NCI-H2029 (cell line): ENCODE measurements around the gene CEP97.
A peak's percentile ranks its signal among the peaks of the same experiment; 100 is the strongest.
"Not testable (repeated sequence)": the region's sequence is repeated elsewhere in the genome, so short reads cannot be mapped to it uniquely, and the experiment has no call there.

Experiments
- DNase-seq: peaks from one replicate; lab custom pipeline; 2025; lab: John Stamatoyannopoulos, UW

CEP97 gene

DNA sequence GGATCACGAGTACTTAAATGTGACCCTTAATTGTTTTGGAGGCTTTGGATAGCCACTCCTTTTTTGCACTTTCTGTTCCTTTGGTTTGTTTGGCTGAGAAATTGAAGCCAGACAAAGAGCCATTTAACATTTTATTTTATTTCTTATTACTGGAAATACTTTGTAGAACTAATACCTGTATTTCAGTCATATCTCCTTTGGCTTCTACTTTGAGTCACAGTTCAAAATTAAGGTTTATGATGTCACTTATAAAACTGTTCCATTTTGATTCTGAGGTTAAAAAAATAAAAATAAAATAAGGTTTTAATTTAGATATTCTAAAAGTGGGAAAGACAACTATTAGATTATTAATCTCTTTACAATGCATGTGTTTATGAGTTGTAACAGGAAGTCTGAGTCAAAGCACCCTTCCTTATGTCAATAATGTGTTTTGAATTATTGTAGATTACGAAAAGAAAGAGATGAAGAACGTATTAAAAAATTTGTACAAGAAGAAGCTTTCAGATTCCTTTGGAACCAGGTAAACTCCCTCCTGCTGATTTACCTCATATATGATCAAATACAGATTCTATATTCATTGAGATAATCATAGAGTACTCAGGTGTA is 37.7 kb downstream of the CEP97 start:
- DNase-seq = no peak

DNA sequence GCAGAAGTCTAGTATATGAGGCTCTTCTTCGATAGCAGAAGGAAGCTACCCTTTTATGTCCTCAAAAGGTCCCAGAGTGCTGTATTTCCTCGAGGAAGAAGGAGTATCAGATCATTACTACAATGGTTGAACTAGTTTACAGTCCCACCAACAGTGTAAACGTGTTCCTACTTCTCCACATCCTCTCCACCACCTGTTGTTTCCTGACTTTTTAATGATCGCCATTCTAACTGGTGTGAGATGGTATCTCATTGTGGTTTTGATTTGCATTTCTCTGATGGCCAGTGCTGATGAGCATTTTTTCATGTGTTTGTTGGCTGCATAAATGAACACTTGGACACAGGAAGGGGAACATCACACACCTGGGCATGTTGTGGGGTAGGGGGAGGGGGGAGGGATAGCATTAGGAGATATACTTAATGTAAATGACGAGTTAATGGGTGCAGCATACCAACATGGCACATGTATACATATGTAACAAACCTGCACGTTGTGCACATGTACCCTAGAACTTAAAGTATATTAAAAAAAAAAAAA is 53.4 kb downstream of the CEP97 start:
- not testable (repeated sequence) for DNase-seq

DNA sequence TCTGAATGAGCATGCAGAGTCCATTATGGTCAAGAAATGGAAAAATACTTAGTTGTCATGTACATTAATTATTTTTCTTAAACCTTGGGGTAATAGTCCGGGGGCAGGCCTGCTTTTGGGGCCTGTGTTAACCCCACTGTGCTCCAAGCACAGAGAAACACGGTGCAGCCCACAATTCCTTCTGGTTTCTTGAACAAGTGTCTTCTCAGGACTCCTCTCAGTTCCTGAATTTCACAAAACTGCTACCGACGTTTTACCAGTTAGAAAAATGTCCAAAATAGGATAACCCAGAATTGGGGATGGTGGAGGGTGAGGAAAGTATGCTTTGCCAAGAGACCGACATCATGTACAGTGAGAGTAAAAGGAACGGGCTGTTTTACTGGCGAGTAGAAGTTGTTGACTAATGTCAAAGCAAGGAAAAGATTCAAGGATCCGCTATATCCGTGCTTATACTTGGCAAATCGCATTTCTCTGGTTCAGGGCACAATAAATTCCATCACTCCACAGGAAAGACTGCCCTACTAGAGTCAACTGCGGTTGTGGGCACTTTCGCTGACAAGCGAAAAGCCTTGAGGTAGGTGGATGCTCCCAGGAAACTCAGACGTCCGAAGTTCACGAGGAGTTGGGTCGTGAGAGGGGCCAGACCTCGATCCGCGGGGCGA is 54.1 kb downstream of the CEP97 start:
- no peak for DNase-seq

DNA sequence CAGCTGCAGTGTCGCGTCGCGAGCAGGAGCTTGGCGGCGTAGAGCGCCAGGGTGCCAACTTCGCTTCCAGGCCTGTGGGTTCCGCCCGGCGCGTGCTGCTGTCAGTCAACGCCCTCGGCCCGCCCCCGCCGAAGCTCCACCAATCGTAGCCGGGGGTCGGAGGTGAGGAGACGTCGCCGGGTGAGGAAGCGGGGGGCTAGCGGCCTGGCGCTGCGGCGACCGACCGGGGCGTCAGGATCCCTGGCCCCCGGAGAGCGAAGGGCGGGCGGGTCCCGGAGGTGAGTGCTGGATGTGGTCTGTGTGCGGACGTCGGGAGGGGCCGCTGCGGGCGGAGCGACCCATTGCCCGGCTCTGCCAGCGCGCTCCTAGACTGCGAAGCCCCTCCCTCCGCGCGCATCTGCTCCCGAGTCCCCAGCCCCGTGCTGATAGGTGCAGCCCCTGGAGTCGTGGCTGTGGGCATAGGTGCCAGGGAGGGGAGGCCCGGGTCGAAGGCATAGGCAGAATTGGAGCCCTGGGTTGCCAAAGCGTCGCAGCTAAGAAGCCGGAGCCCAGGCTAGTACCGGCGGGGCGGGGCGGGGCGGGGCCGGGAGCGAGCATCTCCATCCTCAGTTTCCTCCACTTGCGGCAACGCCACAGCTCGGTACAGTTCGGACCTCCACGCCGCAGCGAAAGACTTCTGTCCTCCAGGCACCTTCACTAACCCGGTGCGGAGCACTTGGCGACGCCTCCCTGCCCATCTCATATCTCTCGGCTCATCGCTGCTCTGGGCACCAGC is 54.8 kb downstream of the CEP97 start, which contains the start of gene NXPE3:
TSS of gene NXPE3 (plus strand) at position 165 of the 775 bp plus-strand sequence. CDS start 6,386 bp downstream, outside the sequence.
- peak; percentile 68 for DNase-seq

DNA sequence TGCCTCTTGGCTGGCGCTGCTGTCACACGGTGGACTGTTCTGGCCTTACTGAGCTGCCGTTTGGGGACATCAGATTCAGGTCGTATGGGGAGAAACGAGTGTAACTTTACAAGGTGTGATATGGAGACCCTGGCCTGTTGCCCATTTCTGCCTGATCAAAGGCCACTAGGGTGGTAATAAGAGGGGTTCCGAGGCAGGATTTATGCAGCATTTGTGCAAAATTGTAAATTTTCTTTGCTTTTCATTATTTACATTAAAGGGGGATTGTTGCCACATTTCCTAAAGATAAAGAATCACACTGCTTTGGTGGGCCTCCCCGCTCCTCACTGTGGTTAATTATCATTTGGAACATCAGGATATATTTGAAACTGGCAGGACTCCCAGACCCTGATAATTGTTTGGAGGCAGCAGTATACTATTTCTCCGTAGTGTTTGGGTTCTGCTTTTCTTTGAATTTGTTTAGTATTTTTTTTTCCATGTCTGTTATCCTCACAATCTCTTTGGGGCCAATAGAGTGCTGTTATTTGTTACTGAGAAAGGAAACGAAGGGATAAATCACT is 55.5 kb downstream of the CEP97 start:
- DNase-seq = no peak

DNA sequence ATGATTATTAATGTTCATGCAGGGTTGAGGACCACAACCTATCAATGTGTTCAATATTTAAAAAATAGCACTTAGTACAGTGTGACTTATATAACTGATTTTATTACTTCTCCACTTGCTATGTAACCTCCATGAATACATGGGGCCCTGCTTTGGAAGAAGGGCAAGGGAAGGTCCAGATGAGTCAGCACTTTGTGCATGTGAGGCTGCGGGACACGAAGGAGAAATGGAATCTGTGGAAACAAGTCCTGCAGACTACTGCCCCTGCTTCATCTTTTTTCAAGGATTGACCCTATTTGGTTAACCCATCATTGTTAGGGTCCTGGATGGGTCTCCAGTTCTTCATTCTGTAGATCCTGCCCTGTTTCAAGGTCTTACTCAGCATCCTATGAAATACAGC is 56.2 kb downstream of the CEP97 start:
- DNase-seq = no peak

DNA sequence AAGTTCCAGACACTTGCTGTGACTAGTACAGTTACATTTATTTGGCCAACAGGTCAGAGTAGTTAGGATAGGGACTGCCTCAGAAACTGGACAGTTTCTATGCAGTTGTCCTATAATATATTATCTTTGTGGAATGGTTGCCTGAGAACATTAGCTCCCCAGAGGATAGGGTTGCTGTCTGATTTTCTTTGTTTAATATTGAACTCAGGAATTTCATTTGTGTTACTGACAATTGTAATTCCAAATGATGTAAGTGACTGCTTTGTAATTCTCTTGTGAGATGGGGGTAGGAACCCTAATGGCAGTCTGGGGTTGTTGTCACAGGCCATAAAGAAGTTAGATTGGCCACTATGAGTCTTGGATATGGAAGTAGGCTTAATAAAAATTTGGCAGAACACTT is 56.8 kb downstream of the CEP97 start:
- no peak for DNase-seq

DNA sequence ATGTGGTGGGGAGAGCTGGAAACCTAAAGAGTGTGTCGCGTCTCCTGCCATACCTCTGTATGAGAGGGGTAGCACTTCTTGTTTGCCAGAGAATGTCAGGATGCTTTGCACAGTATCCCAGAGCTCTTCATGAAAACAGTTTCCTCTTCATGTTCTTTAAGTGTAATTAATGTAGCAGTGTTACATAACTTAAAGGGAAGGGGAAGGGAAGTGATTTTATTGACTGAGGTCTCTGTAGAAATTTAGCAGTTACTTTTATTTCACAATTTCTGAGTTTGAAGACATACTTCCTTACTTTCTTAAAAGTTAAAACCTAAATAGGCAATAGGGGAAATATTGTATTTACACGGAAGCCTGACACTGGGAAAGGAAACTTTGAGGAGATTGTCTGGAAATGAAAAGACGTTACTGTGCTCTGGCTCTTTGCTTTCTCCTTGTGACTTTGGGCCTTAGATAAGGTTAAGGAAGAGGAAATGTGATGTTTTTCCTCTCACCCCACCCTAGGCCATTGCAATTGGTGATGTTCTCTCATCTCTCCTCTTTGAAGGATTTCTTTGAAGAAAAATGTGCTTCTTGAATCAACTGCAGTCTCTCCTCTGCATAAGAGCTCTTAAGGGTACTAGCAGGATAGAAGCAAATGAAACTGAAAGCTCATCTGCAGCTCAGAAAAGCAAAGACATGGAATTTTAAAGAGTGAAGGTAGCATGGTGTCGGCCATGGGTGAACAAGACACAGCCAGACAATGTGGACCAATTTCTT is 60.6 kb downstream of the CEP97 start:
- no peak for DNase-seq

DNA sequence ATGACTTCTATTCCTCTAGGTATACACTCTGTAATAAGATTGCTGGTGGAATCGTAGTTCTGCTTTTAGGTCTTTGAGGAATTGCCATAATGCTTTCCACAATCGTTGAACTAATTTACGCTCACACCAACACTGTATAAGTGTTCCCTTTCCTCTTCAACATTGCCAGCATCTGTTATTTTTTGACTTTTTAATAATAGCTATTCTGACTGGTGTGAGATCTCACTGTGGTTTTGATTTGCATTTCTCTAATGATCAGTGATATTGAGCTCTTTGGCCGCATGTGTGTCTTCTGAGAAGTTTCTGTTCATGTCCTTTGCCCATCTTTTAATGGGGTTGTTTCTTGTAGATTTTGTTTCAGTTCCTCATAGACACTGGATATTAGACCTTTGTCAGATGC is 67.4 kb downstream of the CEP97 start:
- DNase-seq = no peak

DNA sequence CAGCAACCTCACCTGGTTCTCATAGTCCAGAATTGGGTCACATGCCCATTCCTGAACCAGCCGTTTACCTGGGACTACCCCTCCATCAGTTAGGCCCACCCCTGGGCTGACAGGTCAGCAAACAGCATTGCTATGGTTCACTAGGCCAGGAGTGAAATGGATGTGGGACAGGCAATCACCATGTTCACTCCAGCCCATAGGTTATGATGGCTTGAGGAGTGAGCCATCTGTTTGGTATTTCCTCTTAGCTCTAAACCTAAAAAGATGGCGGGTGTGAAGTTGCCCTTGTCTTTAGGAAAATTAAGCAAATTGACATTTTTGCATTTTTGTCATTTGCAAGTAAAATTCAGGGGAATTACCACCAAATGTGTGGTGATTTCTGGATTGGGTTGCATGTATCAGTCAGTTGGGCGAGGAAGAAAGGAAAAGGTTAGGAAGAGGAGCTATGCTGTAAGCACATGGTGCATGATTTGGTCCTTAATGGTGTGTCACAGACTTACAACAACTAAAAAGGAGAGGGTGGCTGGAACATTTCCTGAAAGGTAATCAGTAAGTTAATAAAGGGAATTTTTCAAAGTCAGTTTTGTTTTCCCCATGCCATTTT is 71.8 kb downstream of the CEP97 start:
- no peak for DNase-seq

DNA sequence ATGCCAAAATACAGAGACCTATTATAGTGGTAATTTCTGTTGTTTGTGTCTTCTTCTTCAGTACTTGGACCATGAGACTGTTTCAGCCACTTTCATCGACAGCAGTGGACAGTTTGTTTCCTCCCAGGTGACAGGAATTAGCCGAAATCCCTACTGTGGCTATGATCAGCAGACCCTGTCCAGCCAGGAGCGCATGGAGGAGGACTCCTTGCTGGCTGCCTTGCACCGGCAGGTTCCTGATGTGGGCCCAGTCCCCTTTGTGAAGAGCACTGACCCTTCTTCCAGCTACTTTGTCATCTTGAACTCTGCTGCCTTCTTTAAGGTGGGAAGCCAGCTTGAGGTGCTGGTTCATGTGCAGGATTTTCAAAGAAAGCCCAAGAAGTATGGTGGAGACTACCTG is 76.8 kb downstream of the CEP97 start:
- DNase-seq = no peak

DNA sequence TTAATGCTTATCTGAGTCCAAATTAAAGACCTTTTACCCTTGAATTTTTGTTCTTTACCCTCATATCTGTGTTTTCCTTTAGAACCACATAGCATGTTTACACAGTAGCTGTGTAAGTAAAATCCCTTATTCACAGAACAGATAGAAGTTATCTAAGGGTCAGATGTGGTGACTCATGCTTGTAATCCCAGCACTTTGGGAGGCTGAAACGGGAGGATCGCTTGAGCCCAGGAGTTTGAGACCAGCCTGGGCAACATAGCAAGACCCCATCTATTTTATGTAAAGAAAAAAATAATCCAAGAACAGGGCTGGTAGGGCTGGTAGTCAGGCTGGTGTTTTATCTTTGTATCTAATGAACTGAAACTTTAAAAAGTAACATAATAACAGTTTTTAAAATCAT is 77.8 kb downstream of the CEP97 start:
- DNase-seq = no peak

DNA sequence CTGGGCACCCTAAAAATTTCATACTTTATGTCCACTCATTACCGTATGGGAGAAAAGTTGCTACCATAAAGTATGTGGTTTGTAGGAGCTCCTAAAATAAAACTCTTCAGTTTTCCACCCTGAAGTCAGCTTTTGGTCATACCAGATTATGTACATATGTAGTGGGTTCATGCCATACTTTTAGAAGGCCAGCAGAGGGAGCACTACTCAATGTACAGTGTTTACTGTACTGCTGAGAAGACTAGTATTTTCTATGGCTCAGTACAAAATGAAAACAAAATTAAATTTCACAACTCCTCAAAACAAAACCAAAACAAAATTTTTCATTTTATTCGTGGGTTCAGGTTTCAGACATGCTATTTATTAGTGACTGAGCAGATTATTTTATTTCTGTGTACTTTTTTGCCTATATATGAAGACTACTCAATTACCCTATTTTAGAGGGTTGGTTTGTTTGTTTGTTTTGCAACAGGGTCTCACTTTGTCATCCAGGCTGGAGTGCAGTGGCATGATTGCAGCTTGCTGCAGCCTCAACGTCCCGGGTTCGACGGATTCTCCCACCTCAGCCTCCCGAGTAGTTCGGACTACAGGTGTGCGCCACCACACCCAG is 78.9 kb downstream of the CEP97 start:
- DNase-seq = peak; percentile 43

DNA sequence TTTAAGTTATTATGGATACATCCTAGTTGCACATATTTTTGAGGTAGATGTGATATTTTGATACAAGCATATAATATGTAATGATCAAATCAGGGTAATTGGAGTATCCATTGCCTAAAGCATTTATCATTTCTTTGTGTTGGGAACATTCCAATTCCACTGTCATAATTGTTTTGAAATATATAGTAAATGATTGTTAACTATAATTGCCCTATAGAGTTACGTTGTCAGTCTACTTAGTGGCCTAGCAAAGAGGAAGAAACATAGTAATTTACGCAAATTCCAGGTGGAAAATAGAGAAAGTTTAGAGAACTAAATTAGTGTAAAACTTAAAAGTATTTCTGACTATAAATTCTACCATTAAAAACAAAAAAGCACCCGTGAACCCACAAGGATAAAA is 79.5 kb downstream of the CEP97 start:
- no peak for DNase-seq

DNA sequence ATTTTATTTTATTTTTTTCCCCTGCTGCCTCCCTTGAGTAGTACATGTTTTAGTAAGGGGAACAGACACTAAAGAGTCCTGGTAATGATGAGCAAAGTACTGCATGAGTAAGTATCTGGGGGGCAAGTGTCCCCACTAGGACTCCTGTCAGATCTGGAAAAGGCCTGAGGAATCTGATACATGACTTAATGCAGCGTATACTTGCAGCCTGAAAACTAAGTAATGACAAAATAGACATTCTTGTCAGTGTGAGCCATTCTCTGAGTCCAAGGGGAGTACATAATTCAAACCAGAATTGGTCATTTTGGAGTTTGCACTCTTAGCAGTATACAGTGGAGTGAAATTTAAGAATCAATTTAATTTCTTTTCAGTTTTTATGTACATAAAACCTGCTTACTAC is 82.1 kb downstream of the CEP97 start:
- no peak for DNase-seq

DNA sequence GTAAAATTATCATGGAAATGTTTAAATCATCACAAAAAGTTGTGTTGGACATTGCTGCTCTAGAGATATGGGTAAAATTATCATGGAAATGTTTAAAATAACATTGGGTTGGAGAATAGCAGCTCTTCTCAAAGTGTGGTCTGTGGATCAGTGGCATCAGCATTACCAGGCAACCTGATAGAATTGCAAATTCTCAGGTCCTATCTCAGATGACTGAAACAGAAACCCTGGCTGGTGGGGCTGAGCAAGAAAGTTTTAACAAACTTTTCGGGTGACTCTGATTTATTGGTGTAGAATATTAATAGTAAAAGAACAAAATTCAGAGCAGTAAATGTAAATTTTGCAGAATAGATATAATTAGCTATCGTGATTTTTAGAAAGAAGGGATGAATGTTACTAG is 83.5 kb downstream of the CEP97 start:
- no peak for DNase-seq

DNA sequence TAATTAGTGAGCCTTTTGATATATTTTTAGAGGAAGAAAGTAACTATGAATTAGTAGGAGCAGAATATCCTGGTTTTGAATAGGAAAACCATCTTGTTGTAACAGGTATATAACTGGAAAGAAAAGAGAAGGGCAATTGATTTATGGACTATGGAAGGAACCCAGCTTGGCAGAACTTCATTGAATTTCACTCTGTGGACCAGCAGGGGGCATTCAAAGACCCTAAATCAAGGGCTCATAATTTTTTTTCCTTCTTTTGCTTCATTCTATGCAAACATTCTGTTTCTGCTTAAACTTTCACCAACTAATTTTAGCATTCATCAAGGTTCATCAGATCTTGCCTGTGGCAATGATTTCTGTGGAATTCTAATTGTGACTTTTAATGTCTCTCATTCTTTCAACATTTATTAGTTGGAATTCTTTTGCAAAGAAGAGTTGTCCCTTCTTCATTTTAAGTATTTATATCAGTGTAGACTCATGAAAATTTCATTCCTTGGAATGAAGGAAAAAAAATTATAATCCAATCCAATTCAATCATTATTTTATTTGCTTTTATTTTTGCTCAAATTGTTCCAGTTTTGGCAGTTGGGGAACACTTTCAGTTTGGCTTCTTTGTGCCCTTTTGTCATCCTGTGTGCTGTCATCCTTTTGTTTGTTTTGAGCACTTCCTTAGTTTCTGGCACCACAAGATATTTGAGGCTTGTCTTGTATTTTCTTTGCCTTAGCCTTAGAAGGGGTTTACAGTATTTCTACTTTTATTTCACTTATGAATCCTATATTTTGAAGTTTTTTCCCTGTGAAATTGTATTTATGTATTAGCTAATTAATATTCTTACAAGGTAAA is 85.0 kb downstream of the CEP97 start:
- peak; percentile 10 for DNase-seq

DNA sequence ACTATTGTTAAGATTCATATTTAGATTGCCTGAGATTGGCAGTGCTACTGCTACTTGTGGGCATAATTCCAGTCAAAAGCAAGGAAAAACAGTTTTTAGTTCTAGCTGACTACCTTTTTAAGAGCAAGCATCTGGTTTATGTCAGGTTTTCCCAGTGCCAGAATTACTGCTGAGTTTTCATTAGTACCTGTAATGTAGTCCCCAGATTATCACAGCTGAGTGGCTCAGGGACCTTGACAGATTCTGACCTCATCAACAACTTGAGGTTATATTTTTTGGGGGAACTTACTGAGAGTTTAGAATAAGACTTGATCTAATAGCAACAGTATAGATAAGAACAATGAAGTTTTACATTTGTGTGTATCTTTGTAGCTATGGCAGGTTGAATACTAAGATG is 85.6 kb downstream of the CEP97 start:
- DNase-seq = no peak

DNA sequence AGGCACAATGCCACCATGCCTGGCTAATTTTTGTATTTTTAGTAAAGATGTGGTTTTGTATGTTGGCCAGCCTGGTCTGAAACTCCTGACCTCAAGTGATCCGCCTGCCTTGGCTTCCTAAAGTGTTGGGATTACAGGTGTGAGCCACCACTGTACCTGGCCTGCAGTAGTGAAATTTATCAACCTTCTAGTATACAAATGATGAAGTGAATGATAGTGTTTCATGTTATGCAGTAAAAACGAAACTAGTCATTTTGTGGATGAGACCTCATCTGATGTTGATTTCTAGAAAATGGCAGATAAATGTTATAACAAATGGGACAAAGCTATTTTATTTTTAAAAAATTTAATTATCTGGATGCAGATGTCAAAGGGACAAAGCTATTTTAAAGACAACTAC is 87.5 kb downstream of the CEP97 start:
- no peak for DNase-seq

DNA sequence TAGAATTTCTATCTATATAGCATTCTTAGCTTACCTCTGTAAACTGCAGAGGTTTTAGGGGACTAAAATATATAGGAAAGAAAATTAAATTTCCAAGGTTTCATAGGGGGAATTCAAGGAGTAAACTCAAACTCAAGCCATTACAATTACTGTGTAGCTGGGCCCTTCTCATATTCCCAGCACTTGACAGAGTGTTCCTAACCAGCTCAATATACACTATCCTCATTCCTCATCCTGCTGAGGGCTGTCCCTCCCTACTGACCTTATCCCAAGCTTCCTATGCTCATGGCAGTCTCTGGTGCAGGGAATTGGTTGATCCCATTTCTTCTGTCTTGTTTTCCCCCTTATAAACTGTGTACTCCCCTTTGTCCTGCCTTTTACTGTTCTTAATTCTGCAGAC is 88.5 kb downstream of the CEP97 start:
- DNase-seq = no peak
